PC-9 (cell line): ENCODE measurements around the gene SMG6. TPM values are rescaled to one million over a fixed set of nuclear protein-coding genes. Genes with fewer than 3 reads are reported as not detected.

Experiments
- BruUV-seq: library from RNA; stranded (reverse); fragments of 400-500 nt; replicated peaks from 2 replicates; lab custom pipeline; 2021; lab: Mats Ljungman, UMichigan
- CTCF ChIA-PET: fragments of 300-600 bp; sonication (Branson Sonifier 250); formaldehyde crosslinking; loops from one replicate; lab custom pipeline; 2022; ENCODE audit warnings: antibody characterized with exemption; lab: Charles Lee
- POLR2A ChIA-PET: fragments of 300-600 bp; sonication (Branson Sonifier 250); formaldehyde crosslinking; loops from one replicate; lab custom pipeline; 2022; ENCODE audit warnings: antibody characterized with exemption; ENCODE audit not compliant: unreplicated experiment; lab: Charles Lee
- DNase-seq, 2 experiments: peaks; one replicate each; pipeline versions ENCODE4 v3.0.0 to v3.0.0-alpha.2; 2015 to 2022; ENCODE audit warnings: mixed read lengths in 1 of 2
- H2AFZ ChIP-seq: fragments of 200-600 bp; sonication (generic); 2 replicates; pipeline ENCODE4 v1.8.1; 2017; ENCODE audit warnings: antibody characterized with exemption
- H3F3A ChIP-seq: fragments of 200-600 bp; sonication (generic); 2 replicates; pipeline ENCODE4 v1.8.1; 2017; ENCODE audit warnings: antibody characterized with exemption, mild to moderate bottlenecking, low read depth; ENCODE audit not compliant: insufficient read depth
- H3K27ac ChIP-seq: fragments of 200-600 bp; sonication (generic); 2 replicates; pipeline ENCODE4 v1.6.1; 2016; ENCODE audit warnings: mixed run types
- H3K27me3 ChIP-seq: fragments of 200-600 bp; sonication (generic); 2 replicates; pipeline ENCODE4 v1.6.1; 2016; ENCODE audit warnings: low read depth, mixed run types; ENCODE audit not compliant: insufficient read depth
- H3K36me3 ChIP-seq: fragments of 200-600 bp; sonication (generic); 2 replicates; pipeline ENCODE4 v1.6.1; 2016; ENCODE audit warnings: low read depth, mixed run types
- H3K4me1 ChIP-seq: fragments of 200-600 bp; sonication (generic); replicated peaks from 2 replicates; pipeline ENCODE4 v1.6.1; 2016; ENCODE audit warnings: mixed run types; ENCODE audit not compliant: insufficient read depth
- H3K4me2 ChIP-seq: fragments of 200-600 bp; sonication (generic); 2 replicates; pipeline ENCODE4 v1.6.1; 2017; ENCODE audit warnings: mixed run types
- H3K4me3 ChIP-seq: fragments of 200-600 bp; sonication (generic); 2 replicates; pipeline ENCODE4 v1.6.1; 2016; ENCODE audit warnings: mixed run types
- H3K79me2 ChIP-seq: fragments of 200-600 bp; sonication (generic); 2 replicates; pipeline ENCODE4 v1.6.1; 2017; ENCODE audit warnings: low read depth, mixed run types
- H3K9me2 ChIP-seq: fragments of 200-600 bp; sonication (generic); 2 replicates; pipeline ENCODE4 v1.8.1; 2017; ENCODE audit warnings: mild to moderate bottlenecking; ENCODE audit not compliant: insufficient read depth
- H3K9me3 ChIP-seq: fragments of 200-600 bp; sonication (generic); 2 replicates; pipeline ENCODE4 v1.8.1; 2016; ENCODE audit warnings: low read depth; ENCODE audit not compliant: insufficient read depth
- H4K20me1 ChIP-seq: fragments of 200-600 bp; sonication (generic); 2 replicates; pipeline ENCODE4 v1.8.1; 2017; ENCODE audit not compliant: insufficient read depth
- CTCF ChIP-seq: fragments of 200-600 bp; sonication (generic); conservative IDR thresholded peaks from 2 replicates; pipeline ENCODE4 v1.6.1; 2017; ENCODE audit warnings: mixed run types, antibody characterized with exemption, mild to moderate bottlenecking, moderate library complexity
- EZH2 ChIP-seq: fragments of 200-600 bp; sonication (generic); IDR thresholded peaks from 2 replicates; pipeline ENCODE4 v1.8.0; 2017; ENCODE audit warnings: antibody characterized with exemption, low read depth
- intact Hi-C: fragments of 100-400 bp; cut with micrococcal nuclease; formaldehyde crosslinking; loops from one replicate; pipeline ENCODE4 v1.10.0; 2022; ENCODE audit not compliant: unreplicated experiment
- total RNA-seq: library from RNA; stranded (reverse); gene quantifications from 2 replicates; pipeline ENCODE4 v1.2.3, GENCODE V29; 2021

Gene SMG6
- total RNA-seq, 1 experiment from 2014 or later, result 43.1 TPM

- no TSS peak for BruUV-seq
- Histone ChIP-seq H3K4me3 (no peak overlapping the region), H3K9me3 (no peaks in the 10 kb centered on the region), H4K20me1 (no peaks in the 10 kb centered on the region), H3F3A (peaks cover 6% of the 10 kb centered on the region), H3K79me2 (no peaks in the 10 kb centered on the region), H3K4me2 (no peak overlapping the region), H3K27me3 (no peaks in the 10 kb centered on the region), H3K9me2 (no peaks in the 10 kb centered on the region), H3K4me1 (peaks cover 7% of the 10 kb centered on the region), H3K27ac (no peak overlapping the region), H3K36me3 (0 out of 2 replicates have a peak, but pooled peaks cover 7% of the 10 kb centered on the region), H2AFZ (no peak overlapping the region)
- TF ChIP-seq CTCF (no peak), EZH2 (no peak)
- ChIA-PET POLR2A (no interaction called here), CTCF (interaction anchor here (0.6 kb wide), 1 partner anchor 313 kb away, joined by 4 read pairs; no protein-coding TSS in a partner anchor)
- intact Hi-C loops, result no loop called here
- no peak for DNase-seq
Observed at GRCh38 chr17:2235265-2235664, 68.3 kb downstream of the SMG6 start.

- H3K27ac ChIP-seq, result no peak overlapping the region
Observed at GRCh38 chr17:2233441-2233947, 70.1 kb downstream of the SMG6 start.

GRCh38 chr17:2232244-2232638, 71.3 kb downstream of the SMG6 start:
- no peaks in the 10 kb centered on the region for H3K9me3 ChIP-seq
- intact Hi-C loops, result loop anchor here (5.0 kb wide), 1 partner anchor 185 kb away; no protein-coding TSS in a partner anchor
- H2AFZ ChIP-seq, result no peak overlapping the region
- no peaks in the 10 kb centered on the region for H3K4me1 ChIP-seq
- ChIA-PET POLR2A (no interaction called here), CTCF (interaction anchor here (1.1 kb wide), 1 partner anchor 178 kb away, joined by 3 read pairs; the partner anchor contains the start of gene HIC1)
- DNase-seq, result no peak
- no peak overlapping the region for H3K27ac ChIP-seq
- no peak overlapping the region for H3K4me3 ChIP-seq
- TF ChIP-seq CTCF, result no peak
- TF ChIP-seq EZH2, result no peak
- no peaks in the 10 kb centered on the region for H3K27me3 ChIP-seq
- H3K79me2 ChIP-seq, result no peaks in the 10 kb centered on the region
- no peaks in the 10 kb centered on the region; the same call in 1 of the 2 replicates for H3F3A ChIP-seq
- H3K9me2 ChIP-seq, result no peaks in the 10 kb centered on the region
- no TSS peak for BruUV-seq
- H4K20me1 ChIP-seq, result no peaks in the 10 kb centered on the region
- H3K4me2 ChIP-seq, result no peak overlapping the region
- H3K36me3 ChIP-seq, result no peaks in the 10 kb centered on the region

More at GRCh38 chr17:2233441-2233947, 70.1 kb downstream of the SMG6 start:
- Histone ChIP-seq H3K27me3 (no peaks in the 10 kb centered on the region), H3K4me1 (no peaks in the 10 kb centered on the region), H3F3A (no peaks in the 10 kb centered on the region; the same call in 1 of the 2 replicates), H3K4me3 (no peak overlapping the region), H3K4me2 (no peak overlapping the region), H3K9me3 (no peaks in the 10 kb centered on the region), H3K79me2 (no peaks in the 10 kb centered on the region), H3K9me2 (no peaks in the 10 kb centered on the region), H4K20me1 (no peaks in the 10 kb centered on the region), H3K36me3 (no peaks in the 10 kb centered on the region), H2AFZ (no peak overlapping the region)
- DNase-seq, result no peak
- no peak for TF ChIP-seq CTCF
- no peak for TF ChIP-seq EZH2
- ChIA-PET CTCF (no interaction called here), POLR2A (no interaction called here)
- intact Hi-C loops, result loop anchor here (5.0 kb wide), 1 partner anchor 184 kb away; no protein-coding TSS in a partner anchor
- no TSS peak for BruUV-seq
